NCI-H69 (cell line): ENCODE results near the gene TBCK.
A peak's percentile ranks its signal among the peaks of the same experiment; 100 is the strongest.
"Not testable (repeated sequence)": the region's sequence is repeated elsewhere in the genome, so short reads cannot be mapped to it uniquely, and the experiment has no call there.

ENCODE experiments used
- DNase-seq: peaks from one replicate; lab custom pipeline; 2025; lab: John Stamatoyannopoulos, UW

TBCK gene

DNA sequence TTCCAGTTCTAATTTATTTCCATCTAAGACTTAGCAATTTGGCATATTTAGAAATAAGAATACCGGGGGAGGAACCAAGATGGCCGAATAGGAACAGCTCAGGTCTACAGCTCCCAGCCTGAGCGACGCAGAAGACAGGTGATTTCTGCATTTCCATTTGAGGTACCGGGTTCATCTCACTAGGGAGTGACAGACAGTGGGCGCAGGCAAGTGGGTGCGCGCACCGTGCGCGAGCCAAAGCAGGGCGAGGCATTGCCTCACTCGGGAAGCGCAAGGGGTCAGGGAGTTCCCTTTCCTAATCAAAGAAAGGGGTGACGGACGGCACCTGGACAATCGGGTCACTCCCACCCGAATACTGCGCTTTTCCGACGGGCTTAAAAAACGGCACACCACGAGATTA is 102.7 kb downstream of the TBCK start:
- DNase-seq, result peak; percentile 56

DNA sequence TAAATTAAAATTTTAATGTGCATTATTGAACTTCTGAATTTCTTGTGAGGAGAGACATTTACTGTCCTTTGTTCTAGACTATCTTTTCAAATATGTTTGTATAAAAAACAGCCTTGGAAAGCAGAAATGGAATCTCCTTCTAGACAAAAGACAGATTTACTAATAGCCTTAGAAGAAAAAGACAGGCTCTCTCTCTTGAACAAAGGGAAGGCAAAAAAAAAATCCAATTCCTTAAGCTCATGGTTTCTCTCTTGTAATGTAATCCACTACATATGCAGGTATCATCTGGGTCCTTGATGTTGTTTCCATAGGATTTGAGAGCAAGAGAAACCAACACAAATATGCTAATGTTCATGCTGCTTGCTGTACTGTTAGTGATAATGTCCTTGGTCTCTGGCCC is 106.0 kb downstream of the TBCK start:
- no peak for DNase-seq

GRCh38 chr4:106208481-106209460 is 107.2 kb downstream of the TBCK start:
- no peak for DNase-seq

DNA sequence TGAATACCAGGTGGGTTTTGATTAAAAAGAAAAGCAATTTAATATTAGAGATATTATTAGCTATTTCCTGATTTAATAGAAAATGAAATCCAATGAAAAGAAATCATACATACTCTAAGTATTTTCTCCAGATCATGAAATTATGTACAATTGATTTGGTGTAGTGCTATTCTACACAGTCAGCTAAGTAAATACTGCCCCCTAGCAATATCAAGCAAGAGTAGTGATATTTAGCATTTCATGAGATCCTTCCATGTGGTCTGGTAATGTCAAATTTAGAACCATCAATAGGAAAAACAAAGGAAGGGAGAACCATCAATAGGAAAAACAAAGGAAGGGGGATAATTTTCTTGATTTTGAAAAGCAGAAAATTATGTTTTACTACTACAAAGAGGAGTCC is 114.6 kb downstream of the TBCK start:
- DNase-seq, result peak; percentile 46

DNA sequence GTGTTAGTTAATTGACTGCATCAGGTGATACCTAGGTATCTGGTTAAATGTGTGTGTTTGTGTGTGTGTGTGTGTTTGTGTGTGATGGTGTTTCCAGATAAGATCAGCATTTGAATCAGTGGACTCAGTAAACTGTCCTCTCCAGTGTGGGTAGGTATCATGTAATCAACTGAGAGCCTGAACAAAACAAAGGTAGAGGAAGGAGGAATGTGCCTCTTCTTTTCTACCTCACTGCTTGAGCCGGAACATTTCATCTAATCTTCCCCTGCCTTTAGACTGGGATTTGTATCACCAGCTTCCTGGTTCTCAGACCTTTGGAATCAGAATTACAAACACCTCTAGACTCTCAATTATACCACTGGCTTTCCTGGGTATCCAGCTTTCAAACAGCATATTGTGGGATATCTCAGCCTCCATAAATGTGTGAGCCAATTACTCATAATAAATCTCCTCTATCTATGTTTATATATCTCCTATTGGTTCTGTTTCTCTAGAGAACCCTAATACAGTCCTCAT is 120.5 kb downstream of the TBCK start:
- DNase-seq, result no peak

GRCh38 chr4:106194801-106195200 is 121.2 kb downstream of the TBCK start:
- no peak for DNase-seq

DNA sequence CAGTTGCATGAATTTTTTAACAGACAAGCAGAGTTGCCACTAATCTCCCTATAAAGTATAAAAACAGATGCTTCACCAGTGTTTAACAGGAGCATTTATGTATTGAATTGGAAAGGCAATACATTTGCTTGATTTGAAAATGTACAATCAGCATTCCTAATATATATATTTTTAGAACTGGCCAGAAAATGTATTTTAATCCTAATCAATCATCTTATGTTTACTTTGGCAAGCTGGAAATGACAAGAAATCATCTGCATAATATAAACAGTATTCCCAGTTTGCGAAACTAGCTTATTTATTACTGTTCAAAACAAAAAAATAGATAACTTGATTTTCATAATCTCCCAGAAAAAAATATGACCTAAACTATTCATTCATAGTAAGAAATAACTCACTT is 123.9 kb downstream of the TBCK start:
- DNase-seq, result no peak

- DNase-seq, result no peak
These were observed 129.8 kb downstream of the TBCK start for GRCh38 chr4:106186201-106186600.

- DNase-seq, result no peak
These were observed 132.5 kb downstream of the TBCK start for GRCh38 chr4:106183551-106183950.

DNA sequence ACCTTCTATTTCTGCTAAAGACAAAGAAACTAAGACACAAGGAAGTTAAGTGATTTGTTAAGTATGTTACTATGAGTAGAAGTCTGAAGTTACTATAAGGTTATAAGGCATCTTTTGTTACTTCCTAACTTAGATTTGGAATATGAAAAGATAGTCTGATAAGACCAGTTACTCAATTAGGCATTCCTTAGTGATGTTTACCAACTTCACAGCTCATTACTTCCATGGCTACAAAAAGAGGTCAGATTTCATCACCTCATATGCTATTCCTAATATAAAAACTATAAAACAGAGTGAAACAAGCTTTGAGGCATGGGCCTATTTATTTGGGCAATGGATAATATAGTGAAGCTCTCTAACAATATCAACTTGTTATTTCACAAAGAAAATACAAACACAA is 143.1 kb downstream of the TBCK start:
- DNase-seq, result no peak

DNA sequence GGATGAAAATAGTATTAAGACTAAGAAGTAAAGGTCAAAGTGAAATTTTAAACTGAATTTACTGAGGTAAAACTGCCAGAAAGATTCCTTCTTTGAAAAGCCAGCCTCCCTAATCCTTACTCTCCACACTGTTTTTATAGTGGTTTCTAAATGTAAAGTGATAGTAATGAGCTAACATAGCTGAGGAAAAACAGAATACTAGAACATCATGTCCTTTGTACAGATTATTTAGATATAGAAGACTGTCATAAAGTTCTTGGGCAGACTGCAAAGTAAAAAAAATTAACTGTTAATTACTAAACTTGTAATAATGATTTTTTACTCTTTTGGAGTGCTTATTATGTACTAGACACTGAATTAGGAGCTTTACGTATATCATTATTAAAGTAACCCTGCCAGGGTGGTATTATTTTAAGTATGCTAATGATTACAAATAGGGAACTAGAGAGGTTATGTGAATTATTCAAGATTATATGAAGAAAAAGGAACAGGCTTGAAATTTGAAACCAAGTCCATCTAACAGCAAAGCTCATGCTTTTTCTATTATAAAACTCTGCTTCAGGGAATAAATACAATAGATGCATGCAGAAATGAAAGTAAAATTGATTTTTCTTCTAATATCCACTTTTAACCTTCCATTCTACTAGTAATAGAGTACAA is 150.5 kb downstream of the TBCK start:
- DNase-seq, result no peak

DNA sequence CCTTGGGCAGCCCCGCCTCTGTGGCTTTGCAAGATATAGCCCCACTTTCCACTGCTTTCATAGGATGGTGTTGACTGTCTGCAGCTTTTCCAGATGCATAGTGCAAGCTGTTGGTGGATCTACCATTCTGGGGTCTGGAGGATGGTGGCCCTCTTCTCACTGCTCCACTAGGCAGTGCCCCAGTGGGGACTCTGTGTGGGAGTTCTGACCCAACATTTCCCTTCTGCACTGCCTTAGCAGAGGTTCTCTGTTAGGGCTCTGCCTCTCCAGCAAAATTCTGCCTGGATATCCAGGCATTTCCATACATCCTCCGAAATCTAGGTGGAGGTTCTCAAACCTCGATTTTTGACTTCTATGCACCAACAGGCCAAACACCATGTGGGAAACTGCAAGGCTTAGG is 153.7 kb downstream of the TBCK start:
- DNase-seq, result no peak

- no peak for DNase-seq
These were observed 155.4 kb downstream of the TBCK start for GRCh38 chr4:106160560-106160959.

DNA sequence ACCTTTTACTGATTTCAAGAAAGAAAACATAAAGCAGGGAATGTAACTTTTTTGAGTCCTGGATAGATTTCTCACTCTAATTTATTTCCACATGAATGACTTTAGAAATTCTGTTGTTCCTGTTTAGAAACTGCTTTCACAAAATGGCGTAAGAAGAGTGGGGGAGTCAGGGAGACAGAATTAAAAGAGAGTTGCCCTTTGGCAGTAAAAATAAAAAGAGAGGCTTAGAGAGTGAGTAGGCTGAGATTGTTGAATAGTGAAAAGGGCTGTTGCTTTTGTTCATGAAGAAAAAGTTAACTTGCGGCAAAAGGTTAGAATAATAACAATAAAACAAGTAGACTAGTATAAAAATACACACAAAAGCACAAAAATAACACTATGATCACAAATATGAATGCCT is 166.1 kb downstream of the TBCK start:
- DNase-seq, result no peak

DNA sequence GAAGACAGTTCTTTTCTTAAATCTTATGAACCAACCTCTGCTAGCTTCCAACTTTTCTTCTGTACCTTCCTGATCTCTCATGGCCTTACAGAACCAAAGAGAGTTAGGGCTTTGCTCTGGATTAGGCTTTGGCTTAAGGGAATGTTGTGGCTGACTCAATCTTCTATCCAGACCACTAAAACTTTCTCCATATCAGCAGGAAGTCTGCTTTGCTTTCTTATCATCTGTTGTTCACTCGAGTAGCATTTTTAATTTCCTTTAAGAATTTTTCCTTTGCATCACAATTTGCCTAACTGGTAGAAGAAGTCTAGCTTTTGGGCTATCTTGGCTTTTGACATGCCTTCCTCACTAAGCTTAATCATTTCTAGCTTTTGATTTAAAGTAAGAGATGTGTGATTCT is 167.0 kb downstream of the TBCK start:
- no peak for DNase-seq

DNA sequence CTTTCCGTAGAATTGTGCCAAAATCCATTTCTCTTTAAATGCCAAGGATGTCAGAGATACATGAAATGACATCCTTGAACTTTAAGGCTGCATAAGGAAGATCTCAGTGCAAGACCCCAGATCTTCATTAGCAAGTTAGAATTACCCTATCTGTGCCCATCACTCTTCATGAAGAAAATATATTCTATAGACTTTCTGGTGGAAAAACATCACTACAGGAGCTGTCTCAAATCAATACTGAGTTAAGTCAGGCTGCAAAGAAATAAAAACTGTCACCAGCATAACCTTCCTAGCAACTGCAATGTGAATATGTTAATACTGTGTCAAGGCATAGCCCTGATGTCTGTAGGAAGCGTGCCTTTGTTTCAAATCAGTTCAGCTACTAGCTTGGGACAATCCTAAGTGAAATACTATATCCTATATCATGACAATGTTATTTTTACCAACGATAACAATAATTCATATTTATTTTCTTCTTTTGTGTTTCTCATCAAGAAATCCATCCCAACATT is 173.3 kb downstream of the TBCK start:
- no peak for DNase-seq

DNA sequence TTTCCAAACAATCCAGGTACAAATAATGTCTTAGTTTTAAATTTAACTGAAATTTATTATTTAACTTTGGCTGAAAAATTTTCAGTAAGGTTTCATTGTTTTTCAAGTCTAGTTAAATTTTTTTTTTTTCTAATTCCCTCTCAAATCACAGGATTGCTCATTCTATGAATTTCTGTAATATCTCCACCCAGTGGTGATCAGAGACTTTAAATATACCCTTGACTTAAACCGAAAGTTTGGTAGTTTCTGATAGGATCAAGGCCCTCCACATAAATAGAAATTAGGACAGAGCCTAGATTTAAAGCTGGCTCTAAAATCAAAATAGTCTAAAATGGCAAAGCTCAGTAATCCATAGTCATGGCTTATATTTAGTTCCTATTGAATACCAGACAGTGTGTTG is 175.4 kb downstream of the TBCK start:
- DNase-seq, result no peak

- DNase-seq, result no peak
These were observed 179.2 kb downstream of the TBCK start for GRCh38 chr4:106136777-106137331.

DNA sequence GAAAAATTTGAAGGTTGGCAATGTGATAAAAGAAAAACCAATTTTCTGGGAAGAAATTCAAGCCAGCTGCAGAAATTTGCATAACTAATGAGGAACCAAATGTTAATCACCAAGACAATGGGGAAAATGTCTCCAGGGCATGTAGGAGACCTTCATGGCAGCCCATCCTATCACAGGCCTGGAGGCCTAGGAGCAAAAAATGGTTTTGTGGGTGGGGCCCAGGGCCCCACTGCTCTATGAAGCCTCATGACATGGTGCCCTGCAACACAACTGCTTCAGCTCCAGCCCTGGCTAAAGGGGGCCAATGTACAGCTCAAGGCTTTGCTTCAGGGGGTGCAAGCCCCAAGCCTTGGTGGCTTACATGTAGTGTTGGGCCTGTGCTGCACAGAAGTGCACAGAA is 184.0 kb downstream of the TBCK start:
- DNase-seq, result no peak

DNA sequence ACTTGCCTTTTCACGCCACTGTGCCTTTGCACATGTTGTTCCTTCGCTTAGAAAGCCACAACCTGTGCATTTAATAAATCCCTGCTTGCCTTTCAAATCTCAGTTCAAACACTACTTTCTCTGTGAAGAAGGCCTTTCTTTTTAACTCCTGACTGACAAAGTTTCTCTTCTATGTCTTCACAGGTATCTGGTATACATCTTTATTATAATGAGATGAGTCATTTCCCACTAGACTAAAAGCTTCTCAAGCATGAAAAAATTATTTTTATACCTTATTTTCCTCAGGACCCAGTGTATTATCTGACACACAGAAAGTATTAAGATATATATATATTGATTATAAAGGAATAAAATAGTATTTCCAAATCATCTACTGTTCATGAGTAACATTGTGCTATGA is 189.9 kb downstream of the TBCK start:
- no peak for DNase-seq

DNA sequence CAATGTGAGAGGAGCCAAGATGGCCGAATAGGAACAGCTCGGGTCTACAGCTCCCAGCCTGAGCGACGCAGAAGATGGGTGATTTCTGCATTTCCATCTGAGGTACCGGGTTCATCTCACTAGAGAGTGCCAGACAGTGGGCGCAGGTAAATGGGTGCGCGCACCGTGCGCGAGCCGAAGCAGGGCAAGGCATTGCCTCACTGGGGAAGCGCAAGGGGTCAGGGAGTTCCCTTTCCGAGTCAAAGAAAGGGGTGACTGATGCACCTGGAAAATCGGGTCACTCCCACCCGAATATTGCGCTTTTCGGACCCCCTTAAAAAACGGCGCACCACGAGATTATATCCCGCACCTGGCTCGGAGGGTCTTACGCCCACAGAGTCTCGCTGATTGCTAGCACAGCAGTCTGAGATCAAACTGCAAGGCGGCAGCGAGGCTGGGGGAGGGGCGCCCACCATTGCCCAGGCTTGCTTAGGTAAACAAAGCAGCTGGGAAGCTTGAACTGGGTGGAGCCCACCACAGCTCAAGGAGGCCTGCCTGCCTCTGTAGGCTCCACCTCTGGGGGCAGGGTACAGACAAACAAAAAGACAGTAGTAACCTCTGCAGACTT is 196.0 kb downstream of the TBCK start:
- not testable (repeated sequence) for DNase-seq

- no peak for DNase-seq
These were observed 200.0 kb downstream of the TBCK start for GRCh38 chr4:106116025-106116424.
